ENCODE measurements around the gene PMEPA1. TPM values are rescaled to one million over a fixed set of nuclear protein-coding genes. Genes with fewer than 3 reads are reported as not detected.

PMEPA1 gene
- total and polyA plus RNA-seq, 2 experiments from 2014 or later, result 6.1 to 11.8 TPM

DNA sequence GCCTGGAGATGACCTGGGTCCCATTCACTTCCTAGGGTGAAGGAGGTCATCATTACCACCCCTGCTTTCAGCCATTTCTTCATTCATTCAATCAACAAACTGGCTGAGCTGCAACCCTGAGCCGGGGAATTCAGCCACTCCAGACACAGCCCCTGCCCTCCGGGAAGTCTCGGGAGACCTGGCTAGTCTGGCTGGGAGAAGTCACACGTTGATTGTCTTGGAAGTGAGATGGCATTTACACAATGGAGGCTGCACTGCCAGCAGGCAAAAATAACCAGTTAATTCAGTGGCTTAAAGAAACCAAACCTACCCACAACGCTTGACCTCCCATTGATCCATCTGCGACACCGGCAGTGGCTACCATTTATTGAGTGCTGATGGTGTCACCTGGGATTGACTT lies 2.0 kb upstream of the PMEPA1 start:
- peaks cover 8% of the 10 kb centered on the region; the same call in 1 of the 2 replicates for H3F3A ChIP-seq (ENCODE audit: insufficient read depth)
- no peak overlapping the region for H3K9ac ChIP-seq
- no peak for TF ChIP-seq EZH2 (IDR thresholded peaks at IDR 0.05; ENCODE audit: insufficient read depth, poor library complexity, severe bottlenecking)
- no peak for TF ChIP-seq EZH2phosphoT487 (IDR thresholded peaks at IDR 0.05; ENCODE audit: insufficient read depth, low read depth)
- H3K9me3 ChIP-seq (ENCODE audit: low read depth), result no peaks in the 10 kb centered on the region
- no peak overlapping the region for H3K27ac ChIP-seq
- peaks cover 22% of the 10 kb centered on the region for H3K79me2 ChIP-seq (ENCODE audit: insufficient read depth)
- no peaks in the 10 kb centered on the region for H3K9me2 ChIP-seq (ENCODE audit: insufficient read depth)
- 72 to 77% methylated on average over 7 of the region's 7 CpGs for WGBS, 2 experiments (ENCODE audit: low coverage in 1 of 2, low lambda C conversion rate in 2 of 2, missing lambda C conversion rate in 2 of 2)
- H2AFZ ChIP-seq, result no peak overlapping the region
- no peak overlapping the region for H3K4me2 ChIP-seq (ENCODE audit: unreplicated experiment)
- DNase-seq, result no peak
- H4K20me1 ChIP-seq (ENCODE audit: insufficient read depth), result no peaks in the 10 kb centered on the region
- in situ Hi-C loops (cut with MboI), result no loop called here
- peaks cover 48% of the 10 kb centered on the region for H3K4me1 ChIP-seq (ENCODE audit: insufficient read depth)
- H3K4me3 ChIP-seq, result no peak overlapping the region
- H3K36me3 ChIP-seq (ENCODE audit: low read depth), result no peaks in the 10 kb centered on the region
- H3K27me3 ChIP-seq (replicated peaks; ENCODE audit: insufficient read depth), result no peaks in the 10 kb centered on the region

DNA sequence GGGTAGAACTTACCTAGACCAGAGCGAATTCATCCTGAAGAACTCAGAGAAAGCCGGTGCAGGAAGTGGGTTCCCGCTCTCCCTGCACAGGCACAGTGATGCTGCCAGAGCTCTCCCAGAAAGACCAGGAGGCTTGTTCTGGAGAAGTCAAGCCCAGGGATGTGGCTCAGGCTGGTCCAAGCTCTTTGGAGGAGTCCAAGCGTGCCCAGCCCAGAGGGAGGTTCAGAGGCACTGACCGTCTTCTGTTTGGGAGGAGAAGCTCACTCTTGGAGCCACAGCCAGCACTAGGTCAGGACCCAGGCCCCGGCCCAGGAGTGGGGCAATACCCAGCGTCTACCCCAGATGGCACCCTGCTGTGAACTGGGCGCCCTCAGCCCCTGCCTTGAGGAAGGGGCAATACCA lies 1.5 kb upstream of the PMEPA1 start:
- TF ChIP-seq EZH2 (IDR thresholded peaks at IDR 0.05; ENCODE audit: insufficient read depth, poor library complexity, severe bottlenecking) (no peak), EZH2phosphoT487 (IDR thresholded peaks at IDR 0.05; ENCODE audit: insufficient read depth, low read depth) (no peak)
- peak; percentile 34 for DNase-seq
- Histone ChIP-seq H3K4me1 (ENCODE audit: insufficient read depth) (peaks cover 43% of the 10 kb centered on the region), H4K20me1 (ENCODE audit: insufficient read depth) (no peaks in the 10 kb centered on the region), H3K36me3 (ENCODE audit: low read depth) (no peaks in the 10 kb centered on the region), H2AFZ (peak overlapping the region; percentile 85), H3K9me2 (ENCODE audit: insufficient read depth) (no peaks in the 10 kb centered on the region), H3K4me3 (peak overlapping the region; percentile 83), H3F3A (ENCODE audit: insufficient read depth) (peaks cover 8% of the 10 kb centered on the region; the same call in 1 of the 2 replicates), H3K27me3 (replicated peaks; ENCODE audit: insufficient read depth) (no peaks in the 10 kb centered on the region), H3K27ac (no peak overlapping the region), H3K4me2 (ENCODE audit: unreplicated experiment) (peak overlapping the region; percentile 88), H3K9me3 (ENCODE audit: low read depth) (no peaks in the 10 kb centered on the region), H3K79me2 (ENCODE audit: insufficient read depth) (peaks cover 27% of the 10 kb centered on the region), H3K9ac (no peak overlapping the region)
- WGBS, 2 experiments (ENCODE audit: low coverage in 1 of 2, low lambda C conversion rate in 2 of 2, missing lambda C conversion rate in 2 of 2), result 34 to 63% methylated on average over 8 of the region's 8 CpGs
- in situ Hi-C loops (cut with MboI), result no loop called here

DNA sequence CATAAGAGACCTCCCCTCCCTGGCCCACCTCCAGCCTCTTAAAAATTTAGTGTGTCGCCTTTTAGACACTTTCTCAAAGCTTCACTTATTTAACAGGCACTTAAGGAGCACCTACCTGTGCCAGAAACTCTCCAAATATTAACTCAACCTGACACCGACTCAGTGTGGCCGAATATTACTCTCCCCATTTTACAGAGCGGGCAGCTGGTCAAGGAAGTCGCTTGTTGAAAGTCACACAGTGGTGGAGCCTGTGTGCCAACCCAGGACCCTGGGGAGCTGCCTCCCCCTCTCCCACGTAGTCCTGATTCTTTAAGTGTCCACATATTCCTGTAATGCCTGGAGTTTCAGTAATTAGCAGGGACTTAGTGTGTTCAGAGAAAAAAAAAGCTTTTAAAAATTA lies 1.0 kb upstream of the PMEPA1 start:
- Histone ChIP-seq H3K9me2 (ENCODE audit: insufficient read depth) (no peaks in the 10 kb centered on the region), H2AFZ (peak overlapping the region; percentile 85), H3K9ac (peak overlapping the region; percentile 89), H3F3A (ENCODE audit: insufficient read depth) (peaks cover 5% of the 10 kb centered on the region; the same call in 1 of the 2 replicates), H3K4me1 (ENCODE audit: insufficient read depth) (peaks cover 38% of the 10 kb centered on the region), H3K4me2 (ENCODE audit: unreplicated experiment) (peak overlapping the region; percentile 88), H3K27ac (peak overlapping the region; percentile 75; the same call in 1 of the 2 replicates), H3K9me3 (ENCODE audit: low read depth) (no peaks in the 10 kb centered on the region), H3K79me2 (ENCODE audit: insufficient read depth) (peaks cover 31% of the 10 kb centered on the region), H3K36me3 (ENCODE audit: low read depth) (no peaks in the 10 kb centered on the region), H3K27me3 (replicated peaks; ENCODE audit: insufficient read depth) (no peaks in the 10 kb centered on the region), H3K4me3 (peak overlapping the region; percentile 83), H4K20me1 (ENCODE audit: insufficient read depth) (no peaks in the 10 kb centered on the region)
- no peak for TF ChIP-seq EZH2phosphoT487 (IDR thresholded peaks at IDR 0.05; ENCODE audit: insufficient read depth, low read depth)
- TF ChIP-seq EZH2 (IDR thresholded peaks at IDR 0.05; ENCODE audit: insufficient read depth, poor library complexity, severe bottlenecking), result no peak
- WGBS, 2 experiments (ENCODE audit: low coverage in 1 of 2, low lambda C conversion rate in 2 of 2, missing lambda C conversion rate in 2 of 2), result 24 to 25% methylated on average over 6 of the region's 6 CpGs
- in situ Hi-C loops (cut with MboI), result no loop called here
- no peak for DNase-seq

DNA sequence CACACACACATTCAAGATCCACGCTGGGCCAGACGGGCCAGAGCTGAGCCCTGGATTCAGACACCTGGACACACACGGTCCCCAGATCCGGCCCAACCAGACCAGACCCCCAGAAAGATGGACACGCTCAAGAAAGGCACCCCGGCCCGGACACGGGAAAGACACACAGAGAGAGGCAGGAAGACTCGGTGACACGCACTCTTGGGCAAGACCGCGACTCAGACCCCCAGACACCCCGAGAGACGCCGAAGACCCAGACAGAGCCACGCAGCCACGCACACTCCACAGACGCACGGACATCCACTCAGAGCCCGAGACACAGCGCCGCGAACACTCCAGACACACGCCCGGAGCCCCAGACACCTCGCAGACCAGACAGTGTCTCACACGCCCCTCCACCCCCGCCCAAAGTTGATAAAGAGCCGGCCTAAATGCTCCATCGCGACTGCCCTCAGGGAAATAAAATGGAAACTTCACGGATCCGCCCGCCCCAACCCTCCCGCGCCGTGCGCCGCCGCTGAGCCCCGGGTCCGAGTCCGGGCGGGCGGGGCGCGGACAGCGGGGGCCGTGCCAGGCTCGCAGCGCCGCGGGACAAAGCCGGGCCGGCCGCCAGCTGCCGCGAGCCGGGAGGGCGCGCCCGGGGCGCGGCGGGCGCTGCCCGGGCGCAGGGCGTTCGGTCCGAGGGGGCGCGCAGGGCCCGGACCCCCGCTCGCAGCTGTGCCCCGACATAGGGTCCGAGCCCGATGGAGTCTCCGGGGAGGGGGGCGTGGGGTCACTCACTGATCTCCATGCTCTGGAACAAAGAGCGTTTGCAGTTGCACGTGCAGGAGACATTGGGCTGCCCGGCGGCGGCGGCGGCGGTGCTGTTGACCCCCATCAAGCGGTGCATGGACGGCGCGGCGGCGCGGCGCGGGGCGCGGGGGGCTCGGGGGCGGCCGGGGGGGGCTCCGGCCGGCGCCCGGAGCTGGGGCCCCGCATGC lies 831 bp downstream of the PMEPA1 start:
- peak overlapping the region; percentile 92 for H3K4me2 ChIP-seq (ENCODE audit: unreplicated experiment)
- no peaks in the 10 kb centered on the region for H3K9me3 ChIP-seq (ENCODE audit: low read depth)
- peak overlapping the region; percentile 82 for H3K4me3 ChIP-seq
- no peaks in the 10 kb centered on the region for H3K9me2 ChIP-seq (ENCODE audit: insufficient read depth)
- H3K79me2 ChIP-seq (ENCODE audit: insufficient read depth), result peaks cover 50% of the 10 kb centered on the region
- H3K9ac ChIP-seq, result peak overlapping the region; percentile 89
- 2 to 4% methylated on average over 55 to 78 of the region's 108 CpGs for whole genome bisulfite sequencing, 2 experiments (ENCODE audit: low coverage in 1 of 2, low lambda C conversion rate in 2 of 2, missing lambda C conversion rate in 2 of 2)
- no peaks in the 10 kb centered on the region for H3K27me3 ChIP-seq (replicated peaks; ENCODE audit: insufficient read depth)
- H2AFZ ChIP-seq, result peak overlapping the region; percentile 40
- H3K36me3 ChIP-seq (ENCODE audit: low read depth), result no peaks in the 10 kb centered on the region
- no peaks in the 10 kb centered on the region for H4K20me1 ChIP-seq (ENCODE audit: insufficient read depth)
- peaks cover 3% of the 10 kb centered on the region; the same call in 1 of the 2 replicates for H3F3A ChIP-seq (ENCODE audit: insufficient read depth)
- peak overlapping the region; percentile 50 for H3K27ac ChIP-seq
- in situ Hi-C loops (cut with MboI), result no loop called here
- no peak for TF ChIP-seq EZH2phosphoT487 (IDR thresholded peaks at IDR 0.05; ENCODE audit: insufficient read depth, low read depth)
- no peak for TF ChIP-seq EZH2 (IDR thresholded peaks at IDR 0.05; ENCODE audit: insufficient read depth, poor library complexity, severe bottlenecking)
- H3K4me1 ChIP-seq (ENCODE audit: insufficient read depth), result peaks cover 30% of the 10 kb centered on the region
- DNase-seq, result peak; percentile 72
